GM13976 (cell line): ENCODE results near the gene POLR2A.
"Not testable (repeated sequence)": the region's sequence is repeated elsewhere in the genome, so short reads cannot be mapped to it uniquely, and the experiment has no call there.

Experiments used
- DNase-seq: peaks from one replicate; pipeline ENCODE4 v3.0.0; 2012; ENCODE audit warnings: low spot score
- in situ Hi-C: fragments of 300-500 bp; cut with MboI; formaldehyde crosslinking; loops from one replicate; pipeline ENCODE4 v1.12.0; 2022; ENCODE audit warnings: low sequenced_read_pairs, mixed read lengths, inconsistent platforms; ENCODE audit not compliant: unreplicated experiment
- TF ChIP-seq, protein P1 (sequence below): IDR thresholded peaks from 2 replicates; pipeline ENCODE4 v1.5.1; 2012; ENCODE audit warnings: borderline replicate concordance, mild to moderate bottlenecking; ENCODE audit not compliant: insufficient read depth; ENCODE audit errors: extremely low read depth, missing control alignments, control extremely low read depth

The POLR2A gene

GRCh38 chr17:7466639-7467341, 17.4 kb upstream of the POLR2A start:
- DNase-seq = no peak
- in situ Hi-C loops = no loop called here
- TF ChIP-seq, protein P1, sequence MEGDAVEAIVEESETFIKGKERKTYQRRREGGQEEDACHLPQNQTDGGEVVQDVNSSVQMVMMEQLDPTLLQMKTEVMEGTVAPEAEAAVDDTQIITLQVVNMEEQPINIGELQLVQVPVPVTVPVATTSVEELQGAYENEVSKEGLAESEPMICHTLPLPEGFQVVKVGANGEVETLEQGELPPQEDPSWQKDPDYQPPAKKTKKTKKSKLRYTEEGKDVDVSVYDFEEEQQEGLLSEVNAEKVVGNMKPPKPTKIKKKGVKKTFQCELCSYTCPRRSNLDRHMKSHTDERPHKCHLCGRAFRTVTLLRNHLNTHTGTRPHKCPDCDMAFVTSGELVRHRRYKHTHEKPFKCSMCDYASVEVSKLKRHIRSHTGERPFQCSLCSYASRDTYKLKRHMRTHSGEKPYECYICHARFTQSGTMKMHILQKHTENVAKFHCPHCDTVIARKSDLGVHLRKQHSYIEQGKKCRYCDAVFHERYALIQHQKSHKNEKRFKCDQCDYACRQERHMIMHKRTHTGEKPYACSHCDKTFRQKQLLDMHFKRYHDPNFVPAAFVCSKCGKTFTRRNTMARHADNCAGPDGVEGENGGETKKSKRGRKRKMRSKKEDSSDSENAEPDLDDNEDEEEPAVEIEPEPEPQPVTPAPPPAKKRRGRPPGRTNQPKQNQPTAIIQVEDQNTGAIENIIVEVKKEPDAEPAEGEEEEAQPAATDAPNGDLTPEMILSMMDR = no peak

- TF ChIP-seq, protein P1 = no peak
- in situ Hi-C loops = no loop called here
- no peak for DNase-seq
These were observed 16.7 kb upstream of the POLR2A start for GRCh38 chr17:7467498-7467897.

- in situ Hi-C loops = no loop called here
- DNase-seq = no peak
- TF ChIP-seq, protein P1 = no peak
These were observed 15.9 kb upstream of the POLR2A start for GRCh38 chr17:7468290-7468689.

DNA sequence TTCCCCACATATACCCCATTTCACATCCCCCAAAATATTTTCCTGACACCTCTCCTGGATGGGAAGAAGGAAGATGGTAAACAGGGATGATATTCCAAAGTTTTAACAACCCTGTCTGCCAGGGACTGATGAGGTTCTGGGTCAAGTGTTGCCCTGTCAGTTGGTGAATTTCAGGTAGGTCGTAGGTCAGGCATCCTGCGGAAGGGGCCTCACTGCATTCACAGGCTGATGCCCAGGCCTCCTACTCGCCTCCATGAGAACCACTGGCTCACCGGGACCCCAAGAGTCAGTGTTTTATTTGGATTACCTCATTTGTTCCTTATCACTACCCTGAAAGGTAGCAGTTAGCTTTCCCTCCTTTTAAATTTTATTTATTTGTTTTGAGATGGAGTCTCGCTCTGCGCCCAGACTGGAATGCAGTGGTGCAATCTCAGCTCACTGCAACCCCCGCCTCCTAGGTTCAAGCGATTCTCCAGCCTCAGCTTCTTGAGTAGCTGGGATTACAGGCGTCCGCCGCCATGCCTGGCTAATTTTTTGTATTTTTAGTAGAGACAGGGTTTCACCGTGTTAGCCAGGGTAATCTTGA, 15.3 kb upstream of the POLR2A start:
- TF ChIP-seq, protein P1 = no peak
- in situ Hi-C loops = no loop called here
- DNase-seq = no peak

DNA sequence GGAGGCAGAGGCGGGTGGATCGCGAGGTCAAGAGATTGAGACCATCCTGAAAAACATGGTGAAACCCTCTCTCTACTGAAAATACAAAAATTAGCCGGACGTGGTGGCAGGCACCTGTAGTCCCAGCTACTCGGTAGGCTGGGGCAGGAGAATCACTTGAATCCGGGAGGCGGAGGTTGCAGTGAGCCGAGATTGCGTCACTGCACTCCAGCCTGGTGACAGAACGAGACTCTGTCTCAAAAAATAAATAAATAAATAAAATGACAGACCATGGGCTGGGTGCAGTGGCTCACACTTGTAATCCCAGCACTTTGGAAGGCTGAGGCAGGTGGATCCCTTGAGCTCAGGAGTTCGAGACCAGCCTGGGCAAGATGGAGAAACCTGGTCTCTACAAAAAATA, 14.3 kb upstream of the POLR2A start:
- DNase-seq, in situ Hi-C loops: not testable (repeated sequence)

DNA sequence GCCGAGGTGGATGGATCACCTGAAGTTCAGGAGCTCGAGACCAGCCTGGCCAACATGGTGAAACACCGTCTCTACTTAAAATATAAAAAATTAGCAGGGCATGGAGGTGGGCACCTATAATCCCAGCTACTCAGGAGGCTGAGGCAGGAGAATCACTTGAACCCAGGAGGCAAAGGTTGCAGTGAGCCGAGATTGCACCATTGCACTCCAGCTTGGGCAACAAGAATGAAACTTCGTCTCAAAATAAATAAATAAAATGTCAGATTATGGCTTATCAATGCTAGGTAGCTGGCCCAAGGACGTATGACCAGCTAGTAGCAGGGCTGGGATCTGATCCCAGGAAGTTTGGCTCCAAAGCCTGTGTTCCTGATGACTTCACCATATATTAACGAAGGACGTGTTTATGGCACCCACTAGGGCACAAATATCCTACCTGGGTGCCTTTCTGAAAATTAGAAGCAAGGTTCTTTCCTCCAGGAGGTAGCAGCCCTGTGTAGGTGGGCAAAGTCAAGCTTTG, 13.7 kb upstream of the POLR2A start:
- DNase-seq, in situ Hi-C loops: not testable (repeated sequence)

DNA sequence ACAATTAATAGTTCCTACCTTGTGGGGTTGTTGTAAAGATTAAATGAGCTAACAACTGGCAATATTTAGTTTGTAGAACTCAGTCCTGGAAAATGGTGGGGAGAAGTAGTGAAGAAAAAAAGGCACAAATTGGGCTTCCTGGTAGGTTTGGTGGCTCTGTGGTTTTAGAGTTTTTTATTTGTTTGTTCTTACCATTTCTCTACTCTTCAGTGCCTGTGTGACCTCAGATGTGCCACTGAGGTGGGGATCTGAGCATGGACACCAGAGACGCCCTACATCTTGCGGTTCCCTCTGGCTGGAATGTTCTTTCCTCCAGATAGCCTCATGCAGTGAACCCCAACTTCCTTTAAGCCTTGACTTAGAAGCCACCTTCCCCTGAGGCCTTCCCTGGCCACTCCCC, 12.4 kb upstream of the POLR2A start:
- no peak for DNase-seq
- TF ChIP-seq, protein P1 = no peak
- in situ Hi-C loops = no loop called here

DNA sequence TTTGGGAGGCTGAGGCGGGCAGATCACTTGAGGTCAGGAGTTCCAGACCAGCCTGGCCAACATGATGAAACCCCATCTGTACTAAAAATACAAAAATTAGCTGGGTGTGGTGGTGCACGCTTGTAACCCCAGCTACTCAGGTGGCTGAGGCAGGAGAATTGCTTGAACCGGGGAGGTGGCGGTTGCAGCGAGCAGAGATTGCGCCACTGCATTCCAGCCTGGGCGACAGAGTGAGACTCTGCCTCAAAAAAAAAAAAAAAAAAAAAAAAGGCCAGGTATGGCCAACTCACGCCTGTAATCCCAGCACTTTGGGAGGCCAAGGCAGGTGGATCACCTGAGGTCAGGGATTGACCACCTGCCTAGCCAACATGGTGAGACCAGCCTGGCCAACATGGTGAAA, 9.4 kb upstream of the POLR2A start:
- in situ Hi-C loops, DNase-seq: not testable (repeated sequence)
